ENCODE data around the gene CHMP1A.

GRCh38 chr16:89693289-89693731 lies 35.8 kb upstream of the CHMP1A start:
- TF ChIP-seq CTCF (IDR thresholded peaks at IDR 0.05) = no peak
- TF ChIP-seq POLR2AphosphoS5 (IDR thresholded peaks at IDR 0.05) = no peak
